MM.1S (cell line): ENCODE data around the gene MAPK8IP1.

Source experiments
- DNase-seq: peaks from one replicate; pipeline ENCODE4 v3.0.0-alpha.2; 2015
- H2AFZ ChIP-seq: fragments of 300-600 bp; sonication (generic); 2 replicates; pipeline ENCODE4 v1.6.0; 2016; ENCODE audit warnings: antibody characterized with exemption, low read length
- H3F3A ChIP-seq: fragments of 300-600 bp; sonication (generic); 2 replicates; pipeline ENCODE4 v1.6.1; 2016; ENCODE audit warnings: mild to moderate bottlenecking, antibody characterized with exemption, low read length, moderate library complexity, mixed read lengths; ENCODE audit not compliant: insufficient read depth
- H3K27ac ChIP-seq: fragments of 300-600 bp; sonication (generic); 2 replicates; pipeline ENCODE4 v1.5.1; 2016; ENCODE audit warnings: mild to moderate bottlenecking, low read length
- H3K27me3 ChIP-seq: fragments of 300-600 bp; sonication (generic); replicated peaks from 2 replicates; pipeline ENCODE4 v1.6.0; 2016; ENCODE audit warnings: low read length; ENCODE audit not compliant: insufficient read depth
- H3K36me3 ChIP-seq: fragments of 300-600 bp; sonication (generic); replicated peaks from 2 replicates; pipeline ENCODE4 v1.6.1; 2016; ENCODE audit warnings: mild to moderate bottlenecking, low read length, mixed read lengths; ENCODE audit not compliant: insufficient read depth
- H3K4me1 ChIP-seq: fragments of 300-600 bp; sonication (generic); 2 replicates; pipeline ENCODE4 v1.6.1; 2016; ENCODE audit warnings: low read length, mixed read lengths
- H3K4me2 ChIP-seq: fragments of 300-600 bp; sonication (generic); 2 replicates; pipeline ENCODE4 v1.6.0; 2016; ENCODE audit warnings: low read depth, low read length
- H3K4me3 ChIP-seq: fragments of 300-600 bp; sonication (generic); 2 replicates; pipeline ENCODE4 v1.5.1; 2016; ENCODE audit warnings: low read length, mixed read lengths
- H3K79me2 ChIP-seq: fragments of 300-600 bp; sonication (generic); 2 replicates; pipeline ENCODE4 v1.6.1; 2016; ENCODE audit warnings: mixed run types, low read length, mixed read lengths
- H3K9ac ChIP-seq: fragments of 300-600 bp; sonication (generic); 2 replicates; pipeline ENCODE4 v1.6.1; 2016; ENCODE audit warnings: low read length, mixed read lengths
- H3K9me2 ChIP-seq: fragments of 300-600 bp; sonication (generic); replicated peaks from 2 replicates; pipeline ENCODE4 v1.6.1; 2016; ENCODE audit warnings: mild to moderate bottlenecking, low read length, mixed read lengths; ENCODE audit not compliant: insufficient read depth
- H3K9me3 ChIP-seq: fragments of 300-600 bp; sonication (generic); replicated peaks from 2 replicates; pipeline ENCODE4 v1.6.1; 2016; ENCODE audit warnings: mild to moderate bottlenecking, low read length, mixed read lengths; ENCODE audit not compliant: insufficient read depth
- H4K20me1 ChIP-seq: fragments of 300-600 bp; sonication (generic); 2 replicates; pipeline ENCODE4 v1.6.1; 2016; ENCODE audit warnings: mild to moderate bottlenecking, low read length, moderate library complexity, mixed read lengths; ENCODE audit not compliant: insufficient read depth
- EZH2 ChIP-seq: fragments of 300-600 bp; sonication (generic); optimal IDR thresholded peaks from 2 replicates; pipeline ENCODE3; 2017; ENCODE audit warnings: low read depth, mild to moderate bottlenecking, antibody characterized with exemption, low read length, mixed read lengths
- EZH2phosphoT487 ChIP-seq: fragments of 300-600 bp; sonication (generic); IDR thresholded peaks from 2 replicates; pipeline ENCODE4 v1.6.1; 2018; ENCODE audit warnings: antibody characterized with exemption, low read length
- TF ChIP-seq, protein P1 (sequence below): fragments of 300-600 bp; sonication (generic); IDR thresholded peaks from 2 replicates; pipeline ENCODE4 v1.5.1; 2016; ENCODE audit warnings: antibody characterized with exemption, low read length, mixed read lengths

MAPK8IP1 gene

DNA sequence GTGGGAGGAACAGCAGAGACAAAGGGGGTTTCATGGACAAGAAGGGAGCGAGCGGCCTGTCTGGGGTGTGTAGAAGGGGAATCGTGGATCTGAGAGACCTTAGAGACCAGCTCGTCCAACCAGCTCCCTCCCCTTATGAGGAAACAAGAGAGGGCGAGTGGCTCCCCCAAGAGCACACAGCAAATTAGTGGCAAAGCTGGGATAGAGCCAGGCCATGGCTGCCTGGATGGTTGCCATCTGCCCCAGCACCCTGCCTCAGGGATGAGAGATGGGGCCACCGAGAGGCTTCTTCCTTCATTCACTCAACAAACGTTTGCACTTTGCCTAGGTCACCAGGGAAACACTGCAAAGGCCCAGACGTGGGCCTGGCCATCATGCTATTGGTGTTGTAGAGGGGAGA, 4.1 kb downstream of the MAPK8IP1 start:
- H3K79me2 ChIP-seq, result no peaks in the 10 kb centered on the region
- H3K9ac ChIP-seq, result no peak overlapping the region
- no peak overlapping the region for H3K4me2 ChIP-seq
- H4K20me1 ChIP-seq, result no peaks in the 10 kb centered on the region
- no peak for TF ChIP-seq EZH2
- TF ChIP-seq, protein P1, sequence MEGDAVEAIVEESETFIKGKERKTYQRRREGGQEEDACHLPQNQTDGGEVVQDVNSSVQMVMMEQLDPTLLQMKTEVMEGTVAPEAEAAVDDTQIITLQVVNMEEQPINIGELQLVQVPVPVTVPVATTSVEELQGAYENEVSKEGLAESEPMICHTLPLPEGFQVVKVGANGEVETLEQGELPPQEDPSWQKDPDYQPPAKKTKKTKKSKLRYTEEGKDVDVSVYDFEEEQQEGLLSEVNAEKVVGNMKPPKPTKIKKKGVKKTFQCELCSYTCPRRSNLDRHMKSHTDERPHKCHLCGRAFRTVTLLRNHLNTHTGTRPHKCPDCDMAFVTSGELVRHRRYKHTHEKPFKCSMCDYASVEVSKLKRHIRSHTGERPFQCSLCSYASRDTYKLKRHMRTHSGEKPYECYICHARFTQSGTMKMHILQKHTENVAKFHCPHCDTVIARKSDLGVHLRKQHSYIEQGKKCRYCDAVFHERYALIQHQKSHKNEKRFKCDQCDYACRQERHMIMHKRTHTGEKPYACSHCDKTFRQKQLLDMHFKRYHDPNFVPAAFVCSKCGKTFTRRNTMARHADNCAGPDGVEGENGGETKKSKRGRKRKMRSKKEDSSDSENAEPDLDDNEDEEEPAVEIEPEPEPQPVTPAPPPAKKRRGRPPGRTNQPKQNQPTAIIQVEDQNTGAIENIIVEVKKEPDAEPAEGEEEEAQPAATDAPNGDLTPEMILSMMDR, result no peak
- TF ChIP-seq EZH2phosphoT487, result no peak
- H3K9me2 ChIP-seq, result no peaks in the 10 kb centered on the region
- H3K36me3 ChIP-seq, result no peaks in the 10 kb centered on the region
- DNase-seq, result no peak
- no peak overlapping the region for H3K4me3 ChIP-seq
- no peak overlapping the region for H2AFZ ChIP-seq
- no peak overlapping the region for H3K27ac ChIP-seq
- no peaks in the 10 kb centered on the region for H3F3A ChIP-seq
- no peaks in the 10 kb centered on the region for H3K9me3 ChIP-seq
- no peaks in the 10 kb centered on the region for H3K4me1 ChIP-seq
- H3K27me3 ChIP-seq, result no peaks in the 10 kb centered on the region

DNA sequence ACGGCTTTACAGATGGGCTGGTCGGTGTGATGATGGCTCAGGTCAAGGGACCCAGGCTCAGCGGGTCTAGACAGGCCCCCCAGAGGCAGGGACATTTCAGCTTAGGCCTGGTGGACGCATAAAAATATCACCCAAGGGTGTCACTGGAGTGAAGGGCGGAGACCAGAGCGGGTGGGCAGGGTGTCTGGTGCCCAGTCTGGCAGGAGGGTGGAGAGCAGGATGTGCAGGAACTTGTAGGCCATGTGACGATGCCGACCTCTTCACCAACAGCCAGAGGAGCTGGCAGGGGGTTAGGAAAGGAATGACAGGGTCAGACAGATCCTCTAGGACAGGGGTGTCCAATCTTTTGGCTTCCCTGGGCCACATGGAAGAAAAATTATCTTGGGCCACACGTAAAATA, 4.5 kb downstream of the MAPK8IP1 start:
- Histone ChIP-seq H3K4me3 (no peak overlapping the region), H3K9me2 (no peaks in the 10 kb centered on the region), H3K4me1 (no peaks in the 10 kb centered on the region), H3K36me3 (no peaks in the 10 kb centered on the region), H3K9me3 (no peaks in the 10 kb centered on the region), H3F3A (no peaks in the 10 kb centered on the region), H3K27me3 (no peaks in the 10 kb centered on the region), H3K9ac (no peak overlapping the region), H3K79me2 (no peaks in the 10 kb centered on the region), H2AFZ (no peak overlapping the region), H3K4me2 (no peak overlapping the region), H3K27ac (no peak overlapping the region), H4K20me1 (no peaks in the 10 kb centered on the region)
- DNase-seq, result no peak
- no peak for TF ChIP-seq EZH2phosphoT487
- TF ChIP-seq, protein P1, result no peak

DNA sequence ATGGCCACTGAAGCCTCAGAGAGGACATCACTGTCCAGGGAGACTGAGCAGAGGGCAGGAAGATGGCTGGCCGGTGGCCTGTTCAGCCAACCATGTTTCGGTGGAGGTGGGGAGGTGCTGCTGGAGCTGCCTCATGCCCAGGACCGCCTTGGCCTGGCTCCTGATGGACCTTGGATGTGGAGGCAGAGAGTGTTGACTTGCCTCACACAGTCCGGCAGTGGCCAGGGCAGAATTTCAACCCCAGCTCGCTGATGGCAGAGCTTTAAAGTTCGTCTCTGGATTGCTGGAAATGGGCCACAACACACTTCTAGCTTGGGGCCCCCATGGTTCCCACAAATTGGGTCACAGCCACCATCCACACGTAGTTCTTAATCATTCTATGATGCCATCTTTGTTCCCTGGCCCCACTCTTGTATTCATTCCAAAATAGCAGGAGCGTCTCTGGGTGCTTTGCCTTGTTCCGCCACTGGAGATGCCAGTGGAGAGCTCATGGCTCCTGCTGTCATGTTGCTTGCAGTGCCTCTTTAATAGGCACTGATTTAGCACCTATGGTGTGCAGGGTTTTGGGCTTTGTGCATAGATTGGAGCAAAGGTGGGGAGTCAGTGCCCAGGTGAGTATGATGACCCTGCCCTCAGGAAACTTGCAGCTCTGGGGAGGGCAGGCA, 5.6 kb downstream of the MAPK8IP1 start:
- no peaks in the 10 kb centered on the region for H3K36me3 ChIP-seq
- H3K27ac ChIP-seq, result no peak overlapping the region
- H4K20me1 ChIP-seq, result no peaks in the 10 kb centered on the region

More for the DNA sequence above, 5.6 kb downstream of the MAPK8IP1 start:
- no peaks in the 10 kb centered on the region for H3K4me1 ChIP-seq
- H3K9me2 ChIP-seq, result no peaks in the 10 kb centered on the region
- H3F3A ChIP-seq, result no peaks in the 10 kb centered on the region
- no peak overlapping the region for H2AFZ ChIP-seq
- H3K27me3 ChIP-seq, result 0 out of 2 replicates have a peak, but pooled peaks cover 4% of the 10 kb centered on the region
- no peak overlapping the region for H3K4me2 ChIP-seq
- H3K4me3 ChIP-seq, result no peak overlapping the region
- H3K79me2 ChIP-seq, result no peaks in the 10 kb centered on the region
- TF ChIP-seq EZH2, result no peak
- TF ChIP-seq, protein P1, result no peak
- TF ChIP-seq EZH2phosphoT487, result no peak
- no peaks in the 10 kb centered on the region for H3K9me3 ChIP-seq
- no peak overlapping the region for H3K9ac ChIP-seq
- no peak for DNase-seq
